K562 (cell line): ENCODE measurements around the gene SOCS2. TPM values are rescaled to one million over a fixed set of nuclear protein-coding genes. Genes with fewer than 3 reads are reported as not detected.

Source experiments
- ATAC-seq: fragments of 200-7000 bp; cut with Tn5 transposase; 3 replicates; pipeline ENCODE4 v1.9.1; 2020; ENCODE audit warnings: moderate library complexity
- BruUV-seq: library from RNA; stranded (reverse); fragments of 400-500 nt; replicated peaks from 2 replicates; lab custom pipeline; 2021; lab: Mats Ljungman, UMichigan
- CTCF ChIA-PET: fragments of 300-600 bp; formaldehyde crosslinking; extraction: SDS; loops from one replicate; lab custom pipeline; 2021; ENCODE audit warnings: low intra/inter-chr PET ratio; lab: Yijun Ruan, JAX
- POLR2A ChIA-PET: fragments of 300-600, 350-650 bp; sonication (Branson Sonifier 250); formaldehyde crosslinking; extraction: SDS; loops from one replicate; lab custom pipeline; 2021; ENCODE audit warnings: antibody characterized with exemption, inconsistent platforms; lab: Yijun Ruan, JAX
- DNase-seq, 4 experiments: peaks; one replicate each; pipeline versions ENCODE4 v3.0.0 to v3.0.0-alpha.2; 2011 to 2018; ENCODE audit warnings: low spot score in 3 of 4, mixed read lengths in 3 of 4; ENCODE audit errors: extremely low read depth in 1 of 4
- FAIRE-seq: peaks from 2 replicates; lab custom pipeline; 2011; peaks lifted over from hg19 to GRCh38; lab: Jason Lieb, UNC
- H2AFZ ChIP-seq: 2 replicates; pipeline ENCODE4 v1.6.0; 2011; ENCODE audit warnings: low read depth, low read length, control low read depth, inconsistent platforms
- H3K27ac ChIP-seq: fragments of 200-600 bp; 3 replicates; pipeline ENCODE4 v1.8.0; 2011; ENCODE audit warnings: low read depth, mild to moderate bottlenecking, control low read depth, inconsistent platforms, low read length, moderate library complexity, mixed read lengths; ENCODE audit errors: extremely low read depth
- H3K27me3 ChIP-seq, 2 experiments: fragments of 300-600 bp in 1 of 2; 2 replicates in 1 of 2; 3 replicates in 1 of 2; pipeline versions ENCODE4 v1.6.0 to v1.8.0; 2011; ENCODE audit warnings: inconsistent platforms in 2 of 2, low read length in 2 of 2, mild to moderate bottlenecking in 1 of 2, mixed read lengths in 1 of 2, moderate library complexity in 1 of 2; ENCODE audit not compliant: control insufficient read depth in 2 of 2, insufficient read depth in 2 of 2
- H3K36me3 ChIP-seq: fragments of 300-600 bp; 3 replicates; pipeline ENCODE4 v1.8.0; 2011; ENCODE audit warnings: mild to moderate bottlenecking, low read length, inconsistent platforms; ENCODE audit not compliant: control insufficient read depth, insufficient read depth
- H3K4me1 ChIP-seq, 2 experiments: fragments of 200-600 bp in 1 of 2; replicated peaks in 1 of 2; 2 replicates in 1 of 2; 3 replicates in 1 of 2; pipeline versions ENCODE4 v1.5.1 to v1.8.0; 2011; ENCODE audit warnings: inconsistent platforms in 2 of 2, low read length in 2 of 2, mild to moderate bottlenecking in 1 of 2, mixed read lengths in 1 of 2, moderate library complexity in 1 of 2; ENCODE audit not compliant: control insufficient read depth in 2 of 2, insufficient read depth in 2 of 2
- H3K4me2 ChIP-seq: 2 replicates; pipeline ENCODE4 v1.6.1; 2011; ENCODE audit warnings: low read length, control low read depth, inconsistent platforms, mixed read lengths; ENCODE audit not compliant: insufficient read depth
- H3K4me3 ChIP-seq: fragments of 200-600 bp; sonication (generic), shearing (Covaris generic); 2 replicates; pipeline ENCODE4 v1.5.1; 2016; ENCODE audit warnings: control low read depth, inconsistent platforms
- H3K79me2 ChIP-seq: fragments of 200-600 bp; 3 replicates; pipeline ENCODE4 v1.8.0; 2011; ENCODE audit warnings: low read length, inconsistent platforms; ENCODE audit not compliant: control insufficient read depth, insufficient read depth
- H3K9ac ChIP-seq, 2 experiments: 2 replicates each; pipeline versions ENCODE4 v1.6.0 to v1.6.1; 2011; ENCODE audit warnings: low read depth in 2 of 2, low read length in 2 of 2, control low read depth in 1 of 2, inconsistent platforms in 1 of 2, mild to moderate bottlenecking in 1 of 2, mixed read lengths in 1 of 2; ENCODE audit not compliant: insufficient read depth in 1 of 2
- H3K9me1 ChIP-seq: one replicate; pipeline ENCODE4 v1.6.0; 2011; ENCODE audit warnings: inconsistent platforms, mild to moderate bottlenecking, low read length, moderate library complexity; ENCODE audit not compliant: control insufficient read depth, insufficient read depth
- H3K9me3 ChIP-seq: replicated peaks from 2 replicates; pipeline ENCODE4 v1.5.1; 2011; ENCODE audit warnings: low read depth, low read length, inconsistent platforms; ENCODE audit not compliant: control insufficient read depth, insufficient read depth
- H4K20me1 ChIP-seq: replicated peaks from 2 replicates; pipeline ENCODE4 v1.6.1; 2011; ENCODE audit warnings: low read length, inconsistent platforms, mixed read lengths; ENCODE audit not compliant: control insufficient read depth, insufficient read depth
- BCL6 ChIP-seq: fragments of 250-450 bp; sonication (Bioruptor Pico); IDR thresholded peaks from 2 replicates; pipeline ENCODE4 v1.4.0; 2020
- CEBPB ChIP-seq: fragments of 450-650 bp; IDR thresholded peaks from 2 replicates; pipeline ENCODE4 v1.6.1; 2016; ENCODE audit warnings: missing genetic modification characterization, missing compliant biosample characterization
- CEBPG ChIP-seq, 3 experiments: fragments of 200-800 bp in 1 of 3; sonication (Bioruptor generic) in 1 of 3; sonication (generic) in 1 of 3; formaldehyde crosslinking in 1 of 3; IDR thresholded peaks in 2 of 3; conservative IDR thresholded peaks in 1 of 3; 2 replicates each; pipeline versions ENCODE4 v1.6.1 to v1.8.0; 2016 to 2022; ENCODE audit warnings: missing compliant biosample characterization in 2 of 3, missing genetic modification characterization in 2 of 3, mild to moderate bottlenecking in 1 of 3, missing genetic modification reagents in 1 of 3
- E2F3 ChIP-seq: fragments of 250-450 bp; sonication (Bioruptor Pico); IDR thresholded peaks from 2 replicates; pipeline ENCODE4 v1.4.0; 2020; ENCODE audit warnings: mild to moderate bottlenecking
- HDGF ChIP-seq: fragments of 450-650 bp; IDR thresholded peaks from 2 replicates; pipeline ENCODE4 v1.6.1; 2016
- ZNF324 ChIP-seq: fragments of 250-450 bp; sonication (Bioruptor Pico); IDR thresholded peaks from 2 replicates; pipeline ENCODE4 v1.4.0; 2020; ENCODE audit warnings: mild to moderate bottlenecking
- ZNF830 ChIP-seq: fragments of 250-450 bp; sonication (Bioruptor Pico); IDR thresholded peaks from 2 replicates; pipeline ENCODE4 v1.5.0; 2021; ENCODE audit warnings: mild to moderate bottlenecking
- WGBS: fragments of 100-300 bp; shearing (Covaris generic); methylation state at CpG from one replicate; pipeline ENCODE4 v1.1.6; 2016; ENCODE audit warnings: low coverage, mixed read lengths; ENCODE audit not compliant: insufficient coverage; ENCODE audit errors: missing lambda C conversion rate; 5-methylcytosine and 5-hydroxymethylcytosine counted together
- in situ Hi-C: fragments of 300-500 bp; cut with MboI; formaldehyde crosslinking; loops from 4 replicates; pipeline ENCODE4 v1.15.0; 2018; ENCODE audit warnings: inconsistent platforms, mixed read lengths
- intact Hi-C: fragments of 100-400 bp; cut with micrococcal nuclease; formaldehyde crosslinking; loops from 2 replicates; pipeline ENCODE4 v1.14.2; 2022
- polyA plus RNA-seq, 8 experiments: library from polyadenylated mRNA; depleted of rRNA in 4 of 8; stranded (reverse) in 5 of 8; unstranded in 3 of 8; fragments of >200 nt; fragmentation: Nextera tagmentation in 2 of 8; fragmentation: Illumina TruSeq in 1 of 8; extraction: Ambion mirVana in 2 of 8; extraction: Trizol in 1 of 8; gene quantifications; 2 replicates each; pipeline versions ENCODE4 v1.2.1 to v1.2.3, GENCODE V29; 2011 to 2014; ENCODE audit warnings: inconsistent platforms in 1 of 8, missing spikeins in 1 of 8
- total RNA-seq, 7 experiments: library from RNA; depleted of rRNA in 6 of 7; stranded (reverse); fragments of >200 nt in 6 of 7; fragmentation: Illumina TruSeq in 2 of 7; extraction: Trizol in 2 of 7; gene quantifications; 2 replicates each; pipeline versions ENCODE4 v1.2.1 to v1.2.3, GENCODE V29; 2011 to 2021; ENCODE audit warnings: low replicate concordance in 1 of 7
- TF ChIP-seq, protein P1 (sequence below): fragments of 450-650 bp; formaldehyde crosslinking; IDR thresholded peaks from 2 replicates; pipeline ENCODE4 v1.4.0; 2020; ENCODE audit warnings: mild to moderate bottlenecking, mixed read lengths

The SOCS2 gene
- total and polyA plus RNA-seq, 9 of the 15 experiments (the other 6 are each of a cell fraction or from before 2014, with no cell fraction given), result 37.0 to 162 (median 98.7) TPM

DNA sequence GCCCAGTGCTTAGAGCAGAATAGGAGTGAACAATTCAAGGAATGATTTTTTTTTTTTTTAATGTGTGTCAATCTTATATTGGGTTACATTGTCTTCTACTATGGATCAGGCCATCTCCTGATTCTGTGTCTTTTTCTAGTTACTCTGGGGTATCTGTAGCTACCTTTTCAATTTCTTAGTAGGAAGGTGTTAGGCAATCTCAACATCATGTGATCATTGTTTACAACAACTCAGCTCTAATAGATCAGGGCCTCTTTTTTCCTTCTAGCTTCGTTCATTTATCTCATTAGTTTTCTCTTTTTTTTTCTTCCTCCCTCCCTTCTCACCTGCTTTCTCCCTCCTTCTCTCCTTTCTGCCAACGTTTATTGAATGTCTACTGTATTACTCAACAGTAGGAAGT, 8.9 kb downstream of the SOCS2 start:
- TF ChIP-seq CEBPG (CRISPR knock-in tag; IDR thresholded peaks at IDR 0.05) (no peak), CEBPG (tag; conservative IDR thresholded peaks at IDR 0.05 in 1 of 2, IDR thresholded peaks at IDR 0.05 in 1 of 2) (peak; percentile 61 to 76), HDGF (no peak), CEBPB (tag) (peak; percentile 83), ZNF324 (no peak), ZNF830 (CRISPR knock-in tag) (no peak), BCL6 (CRISPR knock-in tag) (no peak), E2F3 (CRISPR knock-in tag) (no peak)
- TF ChIP-seq, protein P1, sequence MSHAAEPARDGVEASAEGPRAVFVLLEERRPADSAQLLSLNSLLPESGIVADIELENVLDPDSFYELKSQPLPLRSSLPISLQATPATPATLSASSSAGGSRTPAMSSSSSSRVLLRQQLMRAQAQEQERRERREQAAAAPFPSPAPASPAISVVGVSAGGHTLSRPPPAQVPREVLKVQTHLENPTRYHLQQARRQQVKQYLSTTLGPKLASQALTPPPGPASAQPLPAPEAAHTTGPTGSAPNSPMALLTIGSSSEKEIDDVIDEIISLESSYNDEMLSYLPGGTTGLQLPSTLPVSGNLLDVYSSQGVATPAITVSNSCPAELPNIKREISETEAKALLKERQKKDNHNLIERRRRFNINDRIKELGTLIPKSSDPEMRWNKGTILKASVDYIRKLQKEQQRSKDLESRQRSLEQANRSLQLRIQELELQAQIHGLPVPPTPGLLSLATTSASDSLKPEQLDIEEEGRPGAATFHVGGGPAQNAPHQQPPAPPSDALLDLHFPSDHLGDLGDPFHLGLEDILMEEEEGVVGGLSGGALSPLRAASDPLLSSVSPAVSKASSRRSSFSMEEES (CRISPR knock-in tag), result peak; percentile 67
- ChIA-PET CTCF (no interaction called here), POLR2A (interaction anchor here (0.6 to 5.5 kb wide), 5 partner anchors 9 to 521 kb away, joined by 3 to 23 read pairs (median 4); partner anchors contain the start of genes CRADD and SOCS2)
- no TSS peak for BruUV-seq
- 0 out of 5 replicates have a peak, but pooled peaks cover 0 to 6% of the 10 kb centered on the region in 2 experiments for H3K4me1 ChIP-seq
- WGBS, result 25% methylated on average over 2 of the region's 2 CpGs
- FAIRE-seq, result no peak
- in situ Hi-C loops, result no loop called here
- no peaks in the 10 kb centered on the region for H4K20me1 ChIP-seq
- H2AFZ ChIP-seq, result no peak overlapping the region
- peaks cover 28% of the 10 kb centered on the region for H3K79me2 ChIP-seq
- H3K9me3 ChIP-seq, result no peaks in the 10 kb centered on the region
- H3K9me1 ChIP-seq, result no peaks in the 10 kb centered on the region
- ATAC-seq, result no peak
- H3K27ac ChIP-seq, result no peak overlapping the region
- H3K9ac ChIP-seq, result no peak overlapping the region
- no peak overlapping the region for H3K4me2 ChIP-seq
- H3K27me3 ChIP-seq, result no peaks in the 10 kb centered on the region
- peaks cover 55% of the 10 kb centered on the region for H3K36me3 ChIP-seq
- DNase-seq, result no peak
- no peak overlapping the region for H3K4me3 ChIP-seq
- intact Hi-C loops, result no loop called here
